DND-41 (cell line): ENCODE results near the gene COL4A2.

ENCODE experiments used
- ATAC-seq: fragments of 200-7000 bp; cut with Tn5 transposase; 3 replicates; pipeline ENCODE4 v1.9.1; 2021; ENCODE audit warnings: low read depth; ENCODE audit not compliant: insufficient read depth
- DNase-seq: peaks from one replicate; pipeline ENCODE4 v3.0.0-alpha.2; 2020
- H2AFZ ChIP-seq: 2 replicates; pipeline ENCODE4 v1.6.0; 2012; ENCODE audit warnings: low read depth, low read length
- H3K27ac ChIP-seq: 2 replicates; pipeline ENCODE4 v1.5.1; 2012; ENCODE audit warnings: low read length, inconsistent platforms
- H3K27me3 ChIP-seq: fragments of 200-600 bp; sonication (generic); 2 replicates; pipeline ENCODE4 v1.6.0; 2012; ENCODE audit warnings: low read length, mild to moderate bottlenecking, inconsistent platforms; ENCODE audit not compliant: insufficient read depth, poor library complexity
- H3K36me3 ChIP-seq: 2 replicates; pipeline ENCODE4 v1.5.1; 2012; ENCODE audit warnings: low read length, inconsistent platforms; ENCODE audit not compliant: insufficient read depth
- H3K4me1 ChIP-seq: 2 replicates; pipeline ENCODE4 v1.5.1; 2012; ENCODE audit warnings: mild to moderate bottlenecking, low read length; ENCODE audit not compliant: insufficient read depth
- H3K4me2 ChIP-seq: 2 replicates; pipeline ENCODE4 v1.6.0; 2012; ENCODE audit warnings: mild to moderate bottlenecking, moderate library complexity, low read length, inconsistent platforms; ENCODE audit not compliant: insufficient read depth
- H3K4me3 ChIP-seq, 2 experiments: fragments of 200-600 bp in 1 of 2; shearing (Covaris generic) in 1 of 2; 2 replicates each; pipeline ENCODE4 v1.5.1; 2012 to 2016; ENCODE audit warnings: inconsistent platforms in 2 of 2, low read length in 2 of 2, mild to moderate bottlenecking in 2 of 2, low read depth in 1 of 2, moderate library complexity in 1 of 2
- H3K79me2 ChIP-seq: 2 replicates; pipeline ENCODE4 v1.6.0; 2012; ENCODE audit warnings: low read length, inconsistent platforms; ENCODE audit not compliant: insufficient read depth
- H3K9ac ChIP-seq: 2 replicates; pipeline ENCODE4 v1.6.0; 2012; ENCODE audit warnings: low read depth, mild to moderate bottlenecking, inconsistent platforms, low read length, moderate library complexity
- H3K9me3 ChIP-seq: 2 replicates; pipeline ENCODE4 v1.5.1; 2012; ENCODE audit warnings: low read length, moderate library complexity, mild to moderate bottlenecking, inconsistent platforms; ENCODE audit not compliant: insufficient read depth, severe bottlenecking
- H4K20me1 ChIP-seq: 2 replicates; pipeline ENCODE4 v1.6.0; 2012; ENCODE audit warnings: low read length; ENCODE audit not compliant: insufficient read depth
- CTCF ChIP-seq: IDR thresholded peaks from 2 replicates; pipeline ENCODE4 v1.5.1; 2012; ENCODE audit warnings: borderline replicate concordance, low read length, moderate library complexity, mild to moderate bottlenecking; ENCODE audit not compliant: poor library complexity, severe bottlenecking; ENCODE audit errors: extremely low read depth
- EZH2 ChIP-seq: IDR thresholded peaks from 3 replicates; pipeline ENCODE4 v1.6.1; 2012; ENCODE audit warnings: borderline replicate concordance, low read depth, mild to moderate bottlenecking, moderate library complexity, low read length, inconsistent platforms; ENCODE audit not compliant: severe bottlenecking

COL4A2 gene

DNA sequence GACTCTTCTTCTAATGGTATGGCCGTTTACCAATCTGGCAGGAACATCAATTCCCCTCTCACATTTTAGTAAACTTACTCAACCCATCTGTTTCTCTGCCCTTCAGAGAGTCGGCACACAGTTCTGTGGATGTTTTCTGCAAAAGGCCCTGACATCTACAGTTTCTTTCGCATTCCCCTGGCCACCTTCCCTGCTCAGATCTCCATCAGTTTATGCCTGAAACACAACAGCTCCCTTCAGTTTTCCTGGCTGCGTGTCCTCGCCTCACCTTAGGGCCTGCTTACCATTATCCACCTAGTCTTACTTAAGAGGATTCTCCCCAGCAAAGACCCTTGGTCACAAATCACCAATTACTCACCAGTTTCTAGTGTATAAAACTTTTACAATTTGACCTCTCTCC, 25.3 kb upstream of the COL4A2 start:
- TF ChIP-seq EZH2 (no peak), CTCF (no peak)
- no peaks in the 10 kb centered on the region for H3K4me1 ChIP-seq
- no peak overlapping the region for H2AFZ ChIP-seq
- H3K4me3 ChIP-seq: no peak overlapping the region
- ATAC-seq (no peak), DNase-seq (no peak)
- H3K36me3 ChIP-seq: no peaks in the 10 kb centered on the region
- H3K4me2 ChIP-seq: no peak overlapping the region
- no peaks in the 10 kb centered on the region for H4K20me1 ChIP-seq
- H3K79me2 ChIP-seq: no peaks in the 10 kb centered on the region
- H3K27ac ChIP-seq: no peak overlapping the region
- H3K9me3 ChIP-seq: no peaks in the 10 kb centered on the region
- no peak overlapping the region for H3K9ac ChIP-seq
- peaks cover 61% of the 10 kb centered on the region for H3K27me3 ChIP-seq

DNA sequence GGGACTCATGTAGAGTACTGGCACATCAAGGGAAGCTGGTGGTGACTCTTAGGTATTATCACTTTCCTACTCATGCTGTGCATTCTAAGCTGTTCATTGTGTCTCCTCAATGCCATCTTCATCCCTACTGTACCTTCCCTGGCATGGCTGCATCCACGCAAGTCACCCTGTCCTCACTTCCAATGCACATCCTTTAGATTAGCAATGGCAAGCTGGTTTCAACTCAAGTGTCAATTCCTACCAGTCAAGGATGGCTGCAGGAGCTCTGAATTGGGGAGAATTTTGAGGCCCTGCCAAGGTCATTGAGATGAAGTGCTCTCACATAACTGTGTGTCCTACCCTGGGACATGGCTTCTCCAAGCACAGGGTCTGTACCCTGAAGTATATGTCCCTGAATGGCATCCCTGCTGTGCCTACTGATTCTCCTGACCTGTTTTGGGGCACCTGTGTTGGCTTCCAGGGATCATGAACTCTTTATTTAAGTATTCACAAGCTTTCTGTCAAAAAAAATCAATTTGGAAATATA, 24.7 kb upstream of the COL4A2 start:
- H4K20me1 ChIP-seq: no peaks in the 10 kb centered on the region
- no peaks in the 10 kb centered on the region for H3K36me3 ChIP-seq
- DNase-seq (no peak), ATAC-seq (no peak)
- no peaks in the 10 kb centered on the region for H3K4me1 ChIP-seq
- no peak overlapping the region for H3K27ac ChIP-seq
- H3K4me3 ChIP-seq: no peak overlapping the region
- no peak overlapping the region for H3K4me2 ChIP-seq
- TF ChIP-seq CTCF (no peak), EZH2 (no peak)
- H3K9me3 ChIP-seq: no peaks in the 10 kb centered on the region
- H3K9ac ChIP-seq: no peak overlapping the region
- H3K27me3 ChIP-seq: peaks cover 62% of the 10 kb centered on the region
- no peaks in the 10 kb centered on the region for H3K79me2 ChIP-seq
- no peak overlapping the region for H2AFZ ChIP-seq

GRCh38 chr13:110283736-110284517, 23.2 kb upstream of the COL4A2 start:
- Histone ChIP-seq H3K4me3 (no peak overlapping the region), H3K27ac (no peak overlapping the region)

More at GRCh38 chr13:110283736-110284517, 23.2 kb upstream of the COL4A2 start:
- DNase-seq (no peak), ATAC-seq (no peak)
- H3K36me3 ChIP-seq: no peaks in the 10 kb centered on the region
- H3K79me2 ChIP-seq: no peaks in the 10 kb centered on the region
- H3K9me3 ChIP-seq: no peaks in the 10 kb centered on the region
- H3K27me3 ChIP-seq: peaks cover 51% of the 10 kb centered on the region
- TF ChIP-seq CTCF: no peak
- TF ChIP-seq EZH2: no peak
- H4K20me1 ChIP-seq: no peaks in the 10 kb centered on the region
- H3K4me2 ChIP-seq: no peak overlapping the region
- H3K9ac ChIP-seq: no peak overlapping the region
- no peak overlapping the region for H2AFZ ChIP-seq
- H3K4me1 ChIP-seq: no peaks in the 10 kb centered on the region
